GM19240 (cell line): ENCODE measurements around the gene PSTPIP2.

Source experiments
- DNase-seq: peaks from one replicate; pipeline ENCODE4 v3.0.0; 2011; ENCODE audit warnings: low spot score; ENCODE audit not compliant: insufficient read length

PSTPIP2 gene

GRCh38 chr18:45938488-45938935, 133.5 kb downstream of the PSTPIP2 start:
- no peak for DNase-seq

DNA sequence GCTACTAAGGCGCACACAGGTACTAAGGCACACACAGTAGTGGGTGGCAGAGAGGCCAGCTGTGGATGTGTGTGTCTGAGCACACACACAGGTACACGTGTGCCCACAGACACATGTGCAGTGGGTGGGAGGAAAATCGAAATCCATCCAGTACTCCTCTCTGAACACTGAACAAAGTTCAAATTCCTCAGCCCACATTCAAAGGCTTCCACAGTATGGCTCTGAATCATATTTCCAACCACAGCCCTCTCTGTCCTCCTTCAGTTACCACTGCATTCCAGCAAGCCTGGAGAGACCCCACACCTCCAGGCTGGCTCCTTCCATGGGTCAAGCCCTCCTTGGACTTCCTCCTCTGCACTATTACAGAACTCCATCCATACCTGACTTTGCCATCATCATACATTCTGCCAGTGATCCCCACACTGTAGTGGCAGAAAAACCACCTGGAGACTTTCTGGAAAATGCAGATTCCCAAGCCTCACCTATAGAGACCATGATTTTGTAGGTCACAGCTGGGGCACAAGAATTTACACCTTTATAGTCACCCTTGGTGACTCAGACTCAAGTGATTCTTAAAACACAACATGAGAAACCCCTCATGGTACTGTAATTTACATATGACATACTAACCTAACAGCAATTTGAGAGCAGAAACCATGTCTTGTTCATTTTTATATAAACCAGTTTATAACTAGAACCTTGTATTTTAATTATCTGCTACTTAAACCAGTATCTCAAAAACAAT, 136.3 kb downstream of the PSTPIP2 start:
- DNase-seq, result no peak
